GM11168 (cell line): Measurements from ENCODE around the gene CDCA5.

Experiments
- in situ Hi-C: fragments of 300-500 bp; cut with MboI; formaldehyde crosslinking; loops from one replicate; pipeline ENCODE4 v1.12.0; 2022; ENCODE audit warnings: low sequenced_read_pairs; ENCODE audit not compliant: unreplicated experiment

CDCA5 gene

DNA sequence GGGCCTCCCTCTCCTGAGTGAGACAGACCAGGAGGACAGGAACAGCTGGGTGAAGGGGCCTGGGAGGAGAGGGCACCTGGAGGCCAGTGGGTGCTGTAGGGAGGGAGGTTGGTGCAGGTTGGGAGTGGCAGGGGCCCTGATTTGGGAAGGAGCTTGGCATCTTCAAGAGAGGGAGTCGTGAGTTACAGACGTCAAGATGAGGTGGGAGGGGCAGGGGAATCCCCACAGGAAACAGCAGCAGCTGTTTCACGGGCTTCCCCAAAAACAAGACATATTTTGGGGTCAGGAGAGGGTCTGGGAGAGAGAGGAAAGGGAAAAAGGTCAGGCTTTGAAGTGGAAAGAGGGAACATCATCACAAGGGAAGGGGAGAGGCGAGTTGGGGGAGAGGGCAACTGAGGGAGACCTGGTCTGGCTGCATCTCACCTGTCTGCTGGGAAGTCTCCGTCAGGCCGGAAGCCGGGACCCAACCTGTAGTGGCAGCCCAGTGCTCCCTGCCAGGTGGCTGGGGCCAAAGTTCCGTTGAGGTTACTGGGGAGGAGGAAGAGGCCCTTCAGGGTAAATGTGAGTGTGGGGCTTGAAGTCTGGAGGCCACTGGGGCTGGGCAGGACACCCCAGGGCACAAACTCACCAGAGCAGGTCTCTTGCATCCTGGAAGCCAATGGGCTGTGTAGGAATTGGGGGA, 29.9 kb downstream of the CDCA5 start:
- in situ Hi-C loops, result no loop called here

GRCh38 chr11:65051398-65051858, 32.4 kb downstream of the CDCA5 start:
- in situ Hi-C loops, result no loop called here

- in situ Hi-C loops, result no loop called here
These were observed 36.0 kb downstream of the CDCA5 start for GRCh38 chr11:65047581-65048422.

- in situ Hi-C loops, result no loop called here
These were observed 38.1 kb downstream of the CDCA5 start for GRCh38 chr11:65045728-65046127.

DNA sequence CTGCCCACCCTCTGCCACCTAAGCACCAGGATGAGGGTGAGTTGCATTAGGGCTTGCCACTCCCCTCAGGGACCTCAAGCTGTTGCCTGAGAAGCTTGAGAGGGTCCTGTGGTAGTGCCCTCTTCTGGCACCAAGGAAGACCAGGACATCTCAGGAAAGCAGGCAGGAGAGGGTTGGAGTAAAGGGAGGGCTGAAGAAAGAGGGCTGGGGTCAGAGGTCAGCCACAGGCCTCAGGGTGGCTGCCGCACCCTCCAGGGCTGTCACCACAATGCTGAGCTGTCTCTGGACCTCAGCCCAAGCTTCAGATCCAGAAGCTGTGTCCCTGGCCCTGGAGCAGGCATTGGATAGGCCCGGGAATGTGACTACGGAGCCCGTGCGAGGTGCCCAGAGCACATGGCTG, 38.8 kb downstream of the CDCA5 start:
- in situ Hi-C loops, result no loop called here

- in situ Hi-C loops, result no loop called here
These were observed 39.8 kb downstream of the CDCA5 start for GRCh38 chr11:65043881-65044501.

GRCh38 chr11:65042891-65043290, 40.9 kb downstream of the CDCA5 start:
- in situ Hi-C loops, result no loop called here

DNA sequence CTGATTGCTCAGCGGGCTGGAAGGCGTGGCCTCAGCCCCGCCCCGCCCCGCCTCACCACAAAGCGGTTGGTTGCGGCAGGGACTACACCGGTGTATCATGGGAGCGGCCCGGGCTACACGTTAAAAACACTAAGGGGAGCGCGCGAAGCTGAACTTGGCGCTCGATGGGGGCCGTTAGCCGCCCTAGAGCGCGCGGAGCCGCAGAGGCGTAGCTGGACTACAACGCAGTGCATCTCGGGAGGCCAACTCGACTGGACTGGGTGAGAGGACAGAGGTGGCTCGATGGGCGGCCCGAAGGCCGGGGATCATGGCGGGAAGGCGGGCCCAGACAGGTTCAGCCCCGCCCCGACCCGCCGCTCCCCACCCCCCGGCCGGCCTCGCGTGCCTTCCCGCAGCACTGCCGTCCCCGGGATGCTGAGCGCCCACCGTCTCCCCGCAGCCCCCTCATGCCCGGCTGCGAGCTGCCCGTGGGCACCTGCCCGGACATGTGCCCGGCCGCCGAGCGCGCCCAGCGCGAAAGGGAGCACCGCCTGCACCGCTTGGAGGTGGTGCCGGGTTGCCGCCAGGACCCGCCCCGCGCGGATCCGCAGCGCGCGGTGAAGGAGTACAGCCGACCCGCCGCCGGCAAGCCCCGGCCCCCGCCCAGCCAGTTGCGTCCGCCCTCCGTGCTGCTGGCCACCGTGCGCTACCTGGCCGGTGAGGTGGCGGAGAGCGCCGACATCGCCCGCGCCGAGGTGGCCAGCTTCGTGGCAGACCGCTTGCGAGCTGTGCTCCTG, 42.8 kb downstream of the CDCA5 start, which contains the start of gene SAC3D1:
Gene SAC3D1, plus strand, starts transcription at position 364 of the 776 bp plus-strand sequence. Its CDS starts 83 bp downstream, at position 447.
- in situ Hi-C loops, result no loop called here

DNA sequence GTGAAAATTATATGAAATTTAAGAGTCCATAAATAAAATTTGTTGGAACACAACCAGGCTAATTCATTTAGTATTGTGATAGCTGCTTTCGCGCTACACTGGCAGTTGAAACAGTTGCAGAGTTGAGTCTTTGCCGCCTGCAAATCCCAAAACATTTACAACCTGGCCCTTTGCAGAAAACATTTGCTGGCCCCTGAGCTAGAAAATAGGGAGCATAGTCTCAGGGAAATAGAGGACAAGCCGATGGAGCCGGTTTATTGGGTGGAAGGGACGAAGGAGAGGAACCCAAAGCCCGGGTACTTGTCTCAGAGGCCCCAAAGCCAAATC, 43.4 kb downstream of the CDCA5 start:
- in situ Hi-C loops, result no loop called here

- in situ Hi-C loops, result no loop called here
These were observed 46.9 kb downstream of the CDCA5 start for GRCh38 chr11:65036931-65037330.

DNA sequence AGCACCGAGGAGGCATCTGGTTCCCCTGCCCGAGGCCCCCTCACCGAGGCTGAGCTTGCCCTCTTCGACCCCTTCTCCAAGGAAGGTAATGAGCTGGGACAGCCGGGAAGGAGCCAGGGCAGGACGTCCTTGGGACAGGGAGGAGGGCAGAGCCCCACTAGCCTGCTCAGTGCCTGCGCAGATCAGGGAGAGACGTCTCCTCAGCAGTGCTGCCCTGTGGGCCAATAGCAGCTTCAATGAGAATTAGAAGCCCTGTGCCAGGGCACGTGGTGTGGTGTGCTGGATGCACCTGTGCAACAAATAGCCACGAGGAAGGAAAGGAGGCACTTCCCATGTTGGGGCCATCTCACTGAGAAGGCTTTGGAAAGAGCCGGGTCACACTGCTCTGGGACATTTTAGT, 48.3 kb downstream of the CDCA5 start:
- in situ Hi-C loops, result no loop called here

DNA sequence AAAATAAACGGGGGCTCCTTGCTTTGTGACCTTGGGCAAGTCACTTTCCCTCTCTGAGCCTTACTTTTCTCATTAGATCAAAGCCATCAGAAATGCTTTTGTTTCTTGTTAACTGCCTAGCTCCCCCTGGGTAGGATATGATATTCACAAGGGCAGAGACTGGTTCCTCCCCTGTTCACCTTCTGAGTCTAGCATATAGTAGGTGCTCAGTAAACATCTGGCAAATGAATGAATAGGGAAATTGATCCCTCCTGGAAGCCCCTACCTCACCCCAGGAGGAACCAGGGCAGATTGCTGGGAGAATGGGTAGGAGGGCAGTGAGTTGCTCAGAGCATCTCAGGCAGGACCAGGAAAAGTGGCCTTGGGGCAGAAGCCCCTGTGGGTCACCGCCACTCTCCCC, 49.4 kb downstream of the CDCA5 start:
- in situ Hi-C loops, result no loop called here

DNA sequence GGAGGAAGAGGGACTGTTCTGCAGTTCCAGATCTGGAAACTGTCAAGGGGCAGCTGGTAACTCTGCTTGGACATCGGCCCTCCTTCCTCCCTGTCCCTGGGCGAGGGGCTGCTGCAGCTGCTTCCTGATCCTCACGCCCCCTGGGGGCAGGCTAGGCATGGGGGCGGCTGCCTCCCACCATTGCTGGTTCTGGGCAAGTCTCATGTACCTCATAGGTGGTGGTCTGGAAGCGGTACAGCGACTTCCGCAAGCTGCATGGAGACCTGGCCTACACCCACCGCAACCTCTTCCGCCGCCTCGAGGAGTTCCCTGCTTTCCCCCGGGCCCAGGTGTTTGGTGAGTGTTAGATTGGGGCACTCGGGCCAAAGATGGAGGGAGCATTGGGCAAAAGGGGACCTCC, 51.6 kb downstream of the CDCA5 start:
- in situ Hi-C loops, result no loop called here
